Keratinocyte (primary cell): ENCODE data around the gene LRRC4C. TPM values are rescaled to one million over a fixed set of nuclear protein-coding genes. Genes with fewer than 3 reads are reported as not detected.

Experiments used
- DNase-seq: peaks from one replicate; pipeline ENCODE4 v3.0.0-alpha.2; 2011; ENCODE audit warnings: low read depth, missing footprints, low spot score
- FAIRE-seq: peaks from 2 replicates; lab custom pipeline; 2011; peaks lifted over from hg19 to GRCh38; lab: Jason Lieb, UNC
- H2AFZ ChIP-seq: 2 replicates; pipeline ENCODE4 v1.6.0; 2012; ENCODE audit warnings: low read length, control low read depth, inconsistent platforms; ENCODE audit not compliant: control insufficient read depth
- H3K27ac ChIP-seq: 2 replicates; pipeline ENCODE4 v1.5.1; 2011; ENCODE audit warnings: low read length; ENCODE audit not compliant: control insufficient read depth, insufficient read depth
- H3K27me3 ChIP-seq: 3 replicates; pipeline ENCODE4 v1.6.0; 2011; ENCODE audit warnings: low read length; ENCODE audit not compliant: control insufficient read depth, insufficient read depth; ENCODE audit errors: extremely low read depth
- H3K36me3 ChIP-seq, 2 experiments: 2 replicates in 1 of 2; 3 replicates in 1 of 2; pipeline ENCODE4 v1.5.1; 2011; ENCODE audit warnings: low read length in 2 of 2, mild to moderate bottlenecking in 1 of 2; ENCODE audit not compliant: control insufficient read depth in 2 of 2, insufficient read depth in 2 of 2; ENCODE audit errors: extremely low read depth in 1 of 2
- H3K4me1 ChIP-seq: 3 replicates; pipeline ENCODE4 v1.5.1; 2011; ENCODE audit warnings: low read length; ENCODE audit not compliant: control insufficient read depth, insufficient read depth; ENCODE audit errors: extremely low read depth
- H3K4me2 ChIP-seq: 3 replicates; pipeline ENCODE4 v1.6.0; 2011; ENCODE audit warnings: low read depth, low read length; ENCODE audit not compliant: control insufficient read depth, insufficient read depth; ENCODE audit errors: extremely low read depth
- H3K4me3 ChIP-seq, 3 experiments: fragments of 200-600 bp in 1 of 3; sonication (generic) in 1 of 3; 2 replicates in 2 of 3; 3 replicates in 1 of 3; pipeline ENCODE4 v1.5.1; 2011 to 2016; ENCODE audit warnings: low read length in 3 of 3, mild to moderate bottlenecking in 3 of 3, control low read depth in 2 of 3, inconsistent platforms in 1 of 3, low read depth in 1 of 3, mixed read lengths in 1 of 3, mixed run types in 1 of 3, moderate library complexity in 1 of 3; ENCODE audit not compliant: control insufficient read depth in 2 of 3, insufficient read depth in 2 of 3; ENCODE audit errors: extremely low read depth in 1 of 3
- H3K79me2 ChIP-seq: 2 replicates; pipeline ENCODE4 v1.6.0; 2012; ENCODE audit warnings: low read length; ENCODE audit not compliant: control insufficient read depth, insufficient read depth
- H3K9ac ChIP-seq: 3 replicates; pipeline ENCODE4 v1.6.0; 2011; ENCODE audit warnings: low read length; ENCODE audit not compliant: control insufficient read depth, insufficient read depth; ENCODE audit errors: extremely low read depth
- H3K9me1 ChIP-seq: 3 replicates; pipeline ENCODE4 v1.6.0; 2011; ENCODE audit warnings: low read length; ENCODE audit not compliant: control insufficient read depth, insufficient read depth; ENCODE audit errors: extremely low read depth
- H3K9me3 ChIP-seq: 2 replicates; pipeline ENCODE4 v1.5.1; 2012; ENCODE audit warnings: low read depth, low read length; ENCODE audit not compliant: control insufficient read depth
- H4K20me1 ChIP-seq: 3 replicates; pipeline ENCODE4 v1.6.0; 2011; ENCODE audit warnings: low read length; ENCODE audit not compliant: control insufficient read depth, insufficient read depth; ENCODE audit errors: extremely low read depth
- EZH2 ChIP-seq: IDR thresholded peaks from one replicate; pipeline ENCODE4 v1.6.1; 2012; ENCODE audit warnings: inconsistent platforms, mild to moderate bottlenecking, low read length, moderate library complexity
- dilution Hi-C: fragments of 300-500 bp; cut with MboI; formaldehyde crosslinking; loops from one replicate; pipeline ENCODE4 v1.7.0; 2020; ENCODE audit warnings: low sequenced_read_pairs; ENCODE audit not compliant: extremely low pct_ligation_motif_present
- polyA plus RNA-seq, 5 experiments: library from polyadenylated mRNA; depleted of rRNA in 3 of 5; stranded (reverse) in 3 of 5; stranded (forward) in 1 of 5; unstranded in 1 of 5; fragments of >200 nt; gene quantifications; 1 replicate in 1 of 5; 2 replicates in 3 of 5; 3 replicates in 1 of 5; pipeline versions ENCODE4 v1.2.1 to v1.2.3, GENCODE V29; 2011 to 2012; ENCODE audit warnings: missing spikeins in 2 of 5, low read depth in 1 of 5, low replicate concordance in 1 of 5
- TF ChIP-seq, protein P1 (sequence below), 3 experiments: IDR thresholded peaks in 1 of 3; conservative IDR thresholded peaks in 1 of 3; optimal IDR thresholded peaks in 1 of 3; 2 replicates in 2 of 3; 3 replicates in 1 of 3; pipeline versions ENCODE3 to v1.5.1; 2011; ENCODE audit warnings: low read length in 3 of 3, mild to moderate bottlenecking in 3 of 3, moderate library complexity in 2 of 3, control low read depth in 1 of 3, inconsistent platforms in 1 of 3; ENCODE audit not compliant: insufficient read depth in 2 of 3; ENCODE audit errors: extremely low read depth in 1 of 3

Gene LRRC4C
- polyA plus RNA-seq, 1 donor (not counting 4 experiments of a cell fraction or from before 2014, with no cell fraction given): not detected

DNA sequence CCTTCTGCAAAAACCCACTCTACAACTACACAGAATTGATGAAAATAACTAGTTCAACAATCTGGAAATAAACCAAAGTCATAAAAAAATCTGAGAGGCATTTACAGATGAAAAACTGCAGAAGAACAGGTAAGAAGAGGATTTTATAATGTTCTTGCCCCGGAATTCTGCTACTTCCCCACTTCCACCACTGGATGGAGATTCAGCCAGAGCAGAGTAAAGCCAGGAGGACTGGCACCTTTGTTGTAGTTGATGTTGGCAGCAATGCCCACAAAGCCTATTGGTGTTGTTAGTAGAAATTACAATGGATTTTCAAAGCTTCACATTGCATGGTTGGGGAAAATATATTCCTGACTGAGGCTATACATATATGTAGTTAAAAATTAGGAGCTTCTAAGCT, 640.2 kb downstream of the LRRC4C start:
- Histone ChIP-seq H2AFZ (no peak overlapping the region), H3K9ac (no peak overlapping the region), H3K27me3 (no peaks in the 10 kb centered on the region), H3K36me3 (no peaks in the 10 kb centered on the region), H3K9me3 (no peaks in the 10 kb centered on the region), H3K9me1 (no peaks in the 10 kb centered on the region), H3K79me2 (no peaks in the 10 kb centered on the region), H4K20me1 (no peaks in the 10 kb centered on the region), H3K27ac (no peak overlapping the region), H3K4me1 (no peaks in the 10 kb centered on the region), H3K4me3 (no peak overlapping the region), H3K4me2 (no peak overlapping the region)
- FAIRE-seq (no peak), DNase-seq (no peak)
- dilution Hi-C loops: no loop called here
- TF ChIP-seq EZH2: no peak
- TF ChIP-seq, protein P1, sequence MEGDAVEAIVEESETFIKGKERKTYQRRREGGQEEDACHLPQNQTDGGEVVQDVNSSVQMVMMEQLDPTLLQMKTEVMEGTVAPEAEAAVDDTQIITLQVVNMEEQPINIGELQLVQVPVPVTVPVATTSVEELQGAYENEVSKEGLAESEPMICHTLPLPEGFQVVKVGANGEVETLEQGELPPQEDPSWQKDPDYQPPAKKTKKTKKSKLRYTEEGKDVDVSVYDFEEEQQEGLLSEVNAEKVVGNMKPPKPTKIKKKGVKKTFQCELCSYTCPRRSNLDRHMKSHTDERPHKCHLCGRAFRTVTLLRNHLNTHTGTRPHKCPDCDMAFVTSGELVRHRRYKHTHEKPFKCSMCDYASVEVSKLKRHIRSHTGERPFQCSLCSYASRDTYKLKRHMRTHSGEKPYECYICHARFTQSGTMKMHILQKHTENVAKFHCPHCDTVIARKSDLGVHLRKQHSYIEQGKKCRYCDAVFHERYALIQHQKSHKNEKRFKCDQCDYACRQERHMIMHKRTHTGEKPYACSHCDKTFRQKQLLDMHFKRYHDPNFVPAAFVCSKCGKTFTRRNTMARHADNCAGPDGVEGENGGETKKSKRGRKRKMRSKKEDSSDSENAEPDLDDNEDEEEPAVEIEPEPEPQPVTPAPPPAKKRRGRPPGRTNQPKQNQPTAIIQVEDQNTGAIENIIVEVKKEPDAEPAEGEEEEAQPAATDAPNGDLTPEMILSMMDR (optimal IDR thresholded peaks at IDR 0.05 in 1 of 3, IDR thresholded peaks at IDR 0.05 in 1 of 3, conservative IDR thresholded peaks at IDR 0.05 in 1 of 3; ENCODE audit: extremely low read depth in 1 of 3, insufficient read depth in 2 of 3, low read length in 3 of 3): no peak

DNA sequence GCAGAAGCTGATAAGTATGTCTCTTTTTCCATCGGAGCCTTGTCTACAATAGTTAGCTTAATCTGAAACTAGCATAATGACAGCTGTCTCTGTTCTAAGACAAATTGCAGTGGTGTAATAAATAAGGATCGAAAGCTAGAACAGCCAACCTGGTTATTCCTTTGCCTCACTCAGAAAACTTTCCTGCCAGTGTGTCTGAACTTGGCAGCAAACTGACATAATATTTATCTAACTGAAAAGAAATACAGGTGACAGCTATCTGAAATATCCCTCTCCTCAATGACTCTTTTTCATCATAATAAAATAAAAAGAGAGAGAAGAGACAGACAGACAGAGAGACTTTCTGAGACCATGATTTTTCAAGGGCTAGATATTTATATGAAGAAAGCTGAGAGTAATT, 642.5 kb downstream of the LRRC4C start:
- H3K36me3 ChIP-seq: no peaks in the 10 kb centered on the region
- FAIRE-seq (no peak), DNase-seq (no peak)
- H3K27ac ChIP-seq: no peak overlapping the region
- no peak overlapping the region for H3K4me2 ChIP-seq
- H4K20me1 ChIP-seq: no peaks in the 10 kb centered on the region
- H3K9ac ChIP-seq: no peak overlapping the region
- H2AFZ ChIP-seq: no peak overlapping the region
- H3K79me2 ChIP-seq: no peaks in the 10 kb centered on the region
- H3K4me3 ChIP-seq: no peak overlapping the region
- no peak for TF ChIP-seq EZH2
- TF ChIP-seq, protein P1 (optimal IDR thresholded peaks at IDR 0.05 in 1 of 3, IDR thresholded peaks at IDR 0.05 in 1 of 3, conservative IDR thresholded peaks at IDR 0.05 in 1 of 3; ENCODE audit: extremely low read depth in 1 of 3, insufficient read depth in 2 of 3, low read length in 3 of 3): no peak
- H3K4me1 ChIP-seq: no peaks in the 10 kb centered on the region
- dilution Hi-C loops: no loop called here
- no peaks in the 10 kb centered on the region for H3K9me3 ChIP-seq
- H3K9me1 ChIP-seq: no peaks in the 10 kb centered on the region
- H3K27me3 ChIP-seq: no peaks in the 10 kb centered on the region
